Keratinocyte (primary cell): Measurements from ENCODE around the gene ENDOD1.

ENCODE experiments used
- EZH2 ChIP-seq: IDR thresholded peaks from one replicate; pipeline ENCODE4 v1.6.1; 2012; ENCODE audit warnings: inconsistent platforms, mild to moderate bottlenecking, low read length, moderate library complexity
- TF ChIP-seq, protein P1 (sequence below), 3 experiments: IDR thresholded peaks in 1 of 3; conservative IDR thresholded peaks in 1 of 3; optimal IDR thresholded peaks in 1 of 3; 2 replicates in 2 of 3; 3 replicates in 1 of 3; pipeline versions ENCODE3 to v1.5.1; 2011; ENCODE audit warnings: low read length in 3 of 3, mild to moderate bottlenecking in 3 of 3, moderate library complexity in 2 of 3, control low read depth in 1 of 3, inconsistent platforms in 1 of 3; ENCODE audit not compliant: insufficient read depth in 2 of 3; ENCODE audit errors: extremely low read depth in 1 of 3

DNA sequence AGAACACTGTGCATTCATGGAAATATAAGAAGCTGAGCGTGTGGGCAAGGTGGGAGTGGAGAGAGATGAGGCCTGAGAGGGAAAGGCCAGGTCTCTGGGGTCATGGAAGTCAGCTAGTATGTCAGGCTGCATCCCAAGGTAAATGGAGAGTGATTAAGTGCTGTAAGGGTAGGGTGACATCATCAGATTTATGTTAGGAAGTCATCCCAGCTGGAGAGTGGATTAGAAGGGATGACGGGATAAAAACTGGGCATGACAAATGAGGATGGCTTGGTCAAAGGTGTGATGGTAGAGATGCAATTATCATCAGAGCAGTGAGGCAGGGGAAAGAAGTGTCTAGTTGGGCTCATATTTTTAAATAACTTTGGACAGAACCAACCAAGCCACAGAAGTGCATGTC lies 3.5 kb upstream of the ENDOD1 start:
- TF ChIP-seq, protein P1, sequence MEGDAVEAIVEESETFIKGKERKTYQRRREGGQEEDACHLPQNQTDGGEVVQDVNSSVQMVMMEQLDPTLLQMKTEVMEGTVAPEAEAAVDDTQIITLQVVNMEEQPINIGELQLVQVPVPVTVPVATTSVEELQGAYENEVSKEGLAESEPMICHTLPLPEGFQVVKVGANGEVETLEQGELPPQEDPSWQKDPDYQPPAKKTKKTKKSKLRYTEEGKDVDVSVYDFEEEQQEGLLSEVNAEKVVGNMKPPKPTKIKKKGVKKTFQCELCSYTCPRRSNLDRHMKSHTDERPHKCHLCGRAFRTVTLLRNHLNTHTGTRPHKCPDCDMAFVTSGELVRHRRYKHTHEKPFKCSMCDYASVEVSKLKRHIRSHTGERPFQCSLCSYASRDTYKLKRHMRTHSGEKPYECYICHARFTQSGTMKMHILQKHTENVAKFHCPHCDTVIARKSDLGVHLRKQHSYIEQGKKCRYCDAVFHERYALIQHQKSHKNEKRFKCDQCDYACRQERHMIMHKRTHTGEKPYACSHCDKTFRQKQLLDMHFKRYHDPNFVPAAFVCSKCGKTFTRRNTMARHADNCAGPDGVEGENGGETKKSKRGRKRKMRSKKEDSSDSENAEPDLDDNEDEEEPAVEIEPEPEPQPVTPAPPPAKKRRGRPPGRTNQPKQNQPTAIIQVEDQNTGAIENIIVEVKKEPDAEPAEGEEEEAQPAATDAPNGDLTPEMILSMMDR (optimal IDR thresholded peaks at IDR 0.05 in 1 of 3, IDR thresholded peaks at IDR 0.05 in 1 of 3, conservative IDR thresholded peaks at IDR 0.05 in 1 of 3; ENCODE audit: extremely low read depth in 1 of 3, insufficient read depth in 2 of 3, low read length in 3 of 3), result no peak
- no peak for TF ChIP-seq EZH2
